ENCODE measurements around the gene FMO5.
"Not testable (repeated sequence)": the region's sequence is repeated elsewhere in the genome, so short reads cannot be mapped to it uniquely, and the experiment has no call there.

The FMO5 gene

DNA sequence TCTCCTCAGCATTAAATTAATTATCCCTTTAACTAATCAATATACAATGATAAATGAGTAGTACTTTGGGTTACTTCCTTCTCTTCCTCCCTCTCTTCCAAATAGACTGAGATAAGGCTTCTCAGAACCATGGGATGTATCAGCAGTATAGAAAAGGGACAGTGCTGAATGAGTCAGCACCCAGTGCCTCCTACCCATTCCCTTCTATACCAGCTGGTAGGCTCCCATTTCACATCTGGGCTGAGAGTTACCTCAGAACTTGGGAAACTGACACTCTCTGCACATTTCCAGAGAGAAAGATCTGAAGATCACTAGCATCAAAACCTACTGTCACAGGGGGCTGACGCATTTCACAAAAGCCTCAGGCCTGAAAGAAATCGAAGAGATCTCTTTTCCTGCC, 68.0 kb downstream of the FMO5 start:
- DNase-seq (ENCODE audit: low read depth in 1 of 2, low spot score in 1 of 2), result not testable (repeated sequence)

DNA sequence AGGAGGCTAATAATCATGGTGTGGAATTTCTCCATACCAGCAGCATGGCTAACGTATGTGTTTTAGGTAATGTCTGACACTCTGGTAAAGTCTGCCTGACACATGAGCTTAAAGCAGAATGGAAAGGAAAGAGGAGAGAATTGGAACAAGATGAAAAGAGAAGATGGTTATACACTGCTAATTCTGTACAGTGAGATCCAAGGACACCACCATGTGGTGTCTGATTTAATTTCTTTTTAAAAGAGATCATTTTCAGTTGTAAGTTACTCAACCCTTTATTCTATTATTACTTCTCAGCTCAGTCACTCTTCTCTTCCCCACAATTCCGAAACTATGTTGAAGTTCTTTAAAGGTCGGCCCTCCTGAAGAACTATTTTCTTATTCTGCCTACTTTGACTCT, 68.5 kb downstream of the FMO5 start:
- no peak for DNase-seq (ENCODE audit: low read depth in 1 of 2, low spot score in 1 of 2)

DNA sequence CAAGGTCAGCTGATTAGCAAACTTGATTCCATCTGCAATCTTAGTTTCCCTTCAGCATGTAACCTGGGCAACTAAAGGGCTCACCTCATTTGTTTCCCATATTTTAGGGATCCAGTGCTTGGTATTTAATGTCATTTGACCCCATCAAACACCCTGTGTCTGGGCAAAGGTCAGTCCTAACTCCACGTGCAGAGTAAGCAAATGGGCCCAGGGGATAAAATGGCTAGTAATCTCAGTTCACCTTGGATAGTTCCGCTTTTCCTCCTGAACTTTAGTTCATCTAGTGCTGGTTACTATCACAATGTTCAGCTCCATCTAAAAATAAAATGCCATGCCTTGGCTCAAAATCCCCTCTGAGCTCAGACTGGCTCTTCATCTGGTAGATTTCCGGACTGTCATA, 72.4 kb downstream of the FMO5 start:
- no peak for DNase-seq (ENCODE audit: low read depth in 1 of 2, low spot score in 1 of 2)

DNA sequence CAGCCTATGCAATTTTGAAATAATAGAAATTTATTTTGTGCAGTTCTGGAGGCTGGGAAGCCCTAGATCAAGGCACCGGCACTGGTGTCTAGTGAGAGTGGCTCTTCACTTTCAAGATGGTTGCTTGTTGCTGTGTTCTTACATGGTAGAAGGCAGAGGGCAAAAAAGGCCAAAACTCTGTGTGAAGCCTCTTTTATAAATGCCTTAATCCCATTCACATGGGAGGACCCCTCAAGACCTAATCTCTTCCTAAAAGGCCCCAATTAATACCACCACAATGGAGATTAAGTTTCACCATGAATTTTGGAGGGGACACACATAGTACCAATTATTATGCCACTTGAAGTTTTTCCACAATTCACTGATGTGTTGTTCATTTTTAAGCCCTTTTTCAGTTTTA, 73.9 kb downstream of the FMO5 start:
- no peak for DNase-seq (ENCODE audit: low read depth in 1 of 2, low spot score in 1 of 2)

DNA sequence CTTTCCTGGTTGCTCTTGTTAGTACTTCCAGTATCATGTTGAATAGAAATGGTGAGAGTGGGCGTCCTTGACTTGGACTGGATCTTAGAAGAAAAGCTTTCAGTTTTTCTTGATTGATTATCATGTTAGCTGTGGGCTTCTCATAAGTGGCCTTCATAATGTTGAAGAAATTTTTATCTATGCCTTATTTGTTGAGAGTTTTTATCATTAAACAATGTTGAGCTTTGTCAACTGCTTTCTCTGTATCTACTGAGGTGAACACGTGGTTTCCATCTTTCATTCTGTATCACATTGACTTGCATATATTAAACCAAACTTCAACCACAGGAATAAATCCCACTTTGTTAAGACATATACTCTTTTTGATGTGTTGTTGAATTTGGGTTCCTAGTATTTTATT, 82.3 kb downstream of the FMO5 start:
- no peak for DNase-seq (ENCODE audit: low read depth in 1 of 2, low spot score in 1 of 2)
